Glutamatergic neuron (in vitro differentiated cells): ENCODE results near the gene DHRS4L2. TPM values are rescaled to one million over a fixed set of nuclear protein-coding genes. Genes with fewer than 3 reads are reported as not detected.
A peak's percentile ranks its signal among the peaks of the same experiment; 100 is the strongest.

Experiments used
- DNase-seq: peaks from one replicate; pipeline ENCODE4 v3.0.0; 2022
- H3K27ac Mint-ChIP-seq: one replicate; pipeline ENCODE4 v1.8.0; 2020; ENCODE audit warnings: mild to moderate bottlenecking, mixed read lengths, inconsistent platforms; ENCODE audit not compliant: unreplicated experiment
- H3K27me3 Mint-ChIP-seq: one replicate; pipeline ENCODE4 v1.8.0; 2020; ENCODE audit warnings: mild to moderate bottlenecking, moderate library complexity, mixed read lengths, inconsistent platforms; ENCODE audit not compliant: unreplicated experiment
- H3K36me3 Mint-ChIP-seq: one replicate; pipeline ENCODE4 v1.8.0; 2020; ENCODE audit warnings: mild to moderate bottlenecking, mixed read lengths, inconsistent platforms; ENCODE audit not compliant: unreplicated experiment
- H3K4me1 Mint-ChIP-seq: one replicate; pipeline ENCODE4 v1.8.0; 2020; ENCODE audit warnings: mild to moderate bottlenecking, low read depth, mixed read lengths, inconsistent platforms; ENCODE audit not compliant: unreplicated experiment
- H3K4me3 Mint-ChIP-seq: one replicate; pipeline ENCODE4 v1.8.0; 2020; ENCODE audit warnings: mild to moderate bottlenecking, mixed read lengths, inconsistent platforms; ENCODE audit not compliant: unreplicated experiment
- H3K9me3 Mint-ChIP-seq: one replicate; pipeline ENCODE4 v1.8.0; 2020; ENCODE audit warnings: mild to moderate bottlenecking, moderate library complexity, mixed read lengths, inconsistent platforms; ENCODE audit not compliant: unreplicated experiment
- total RNA-seq: library from RNA; stranded (reverse); fragmentation: NEBNext Ultra II Directional; extraction: Animal tissue kit (Norgen Biotek cat#: 25700); gene quantifications from one replicate; pipeline ENCODE4 v1.2.1, GENCODE V29; 2021; ENCODE audit not compliant: unreplicated experiment
- TF ChIP-seq, protein P1 (sequence below): fragments of 200-600 bp; sonication (generic); IDR thresholded peaks from one replicate; pipeline ENCODE4 v1.5.0; 2021; ENCODE audit not compliant: partially characterized antibody, unreplicated experiment

The DHRS4L2 gene
- total RNA-seq, 1 donor from 2014 or later = 10.4 TPM

DNA sequence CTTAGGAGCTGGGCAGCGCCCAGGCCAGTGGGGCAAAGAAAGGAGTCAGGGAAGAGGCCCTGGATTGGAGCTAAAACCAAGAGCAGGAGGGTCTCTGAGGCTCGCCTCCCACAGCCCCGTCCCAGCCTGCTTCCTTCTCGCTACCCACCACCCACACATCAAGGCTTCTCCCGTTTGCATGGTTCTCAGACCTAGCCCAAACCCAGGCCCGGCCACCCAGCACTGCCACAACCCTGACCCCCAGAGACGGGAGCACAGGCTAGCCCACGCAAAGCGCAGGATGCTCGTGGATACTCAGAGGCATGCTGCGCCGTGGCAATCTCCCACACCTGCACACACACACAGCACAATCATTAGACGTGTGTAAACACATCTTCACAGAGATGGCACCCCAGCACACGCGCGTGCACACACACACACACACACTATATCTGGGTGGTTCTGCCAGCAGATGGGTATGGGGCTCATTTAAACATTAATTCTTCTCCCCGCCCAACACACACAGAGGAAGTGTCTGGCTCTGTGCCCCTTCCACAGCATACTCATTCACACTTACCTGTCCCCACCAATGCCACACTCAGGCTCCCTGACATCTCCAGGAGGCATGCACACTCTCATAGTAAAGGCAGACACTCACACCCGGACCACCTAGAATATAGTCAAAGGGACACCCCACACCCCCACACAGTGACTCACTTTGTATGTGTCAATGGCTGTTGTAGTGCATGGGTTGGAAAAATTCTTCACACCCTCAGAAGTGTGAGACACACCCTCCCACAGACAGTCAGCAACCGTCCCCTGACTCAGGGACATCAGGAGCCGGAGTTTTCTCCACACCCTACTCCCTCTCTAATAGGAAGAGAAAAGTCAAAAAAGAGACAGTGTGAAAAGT is 64.2 kb downstream of the DHRS4L2 start:
- Mint-ChIP-seq H3K4me1 (peaks cover 14% of the 10 kb centered on the region), H3K27ac (peak overlapping the region; percentile 82), H3K4me3 (peak overlapping the region; percentile 85), H3K9me3 (peaks cover 25% of the 10 kb centered on the region), H3K36me3 (no peaks in the 10 kb centered on the region), H3K27me3 (peaks cover 16% of the 10 kb centered on the region)
- DNase-seq = no peak
- TF ChIP-seq, protein P1, sequence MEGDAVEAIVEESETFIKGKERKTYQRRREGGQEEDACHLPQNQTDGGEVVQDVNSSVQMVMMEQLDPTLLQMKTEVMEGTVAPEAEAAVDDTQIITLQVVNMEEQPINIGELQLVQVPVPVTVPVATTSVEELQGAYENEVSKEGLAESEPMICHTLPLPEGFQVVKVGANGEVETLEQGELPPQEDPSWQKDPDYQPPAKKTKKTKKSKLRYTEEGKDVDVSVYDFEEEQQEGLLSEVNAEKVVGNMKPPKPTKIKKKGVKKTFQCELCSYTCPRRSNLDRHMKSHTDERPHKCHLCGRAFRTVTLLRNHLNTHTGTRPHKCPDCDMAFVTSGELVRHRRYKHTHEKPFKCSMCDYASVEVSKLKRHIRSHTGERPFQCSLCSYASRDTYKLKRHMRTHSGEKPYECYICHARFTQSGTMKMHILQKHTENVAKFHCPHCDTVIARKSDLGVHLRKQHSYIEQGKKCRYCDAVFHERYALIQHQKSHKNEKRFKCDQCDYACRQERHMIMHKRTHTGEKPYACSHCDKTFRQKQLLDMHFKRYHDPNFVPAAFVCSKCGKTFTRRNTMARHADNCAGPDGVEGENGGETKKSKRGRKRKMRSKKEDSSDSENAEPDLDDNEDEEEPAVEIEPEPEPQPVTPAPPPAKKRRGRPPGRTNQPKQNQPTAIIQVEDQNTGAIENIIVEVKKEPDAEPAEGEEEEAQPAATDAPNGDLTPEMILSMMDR = no peak

GRCh38 chr14:24053548-24054323 is 65.0 kb downstream of the DHRS4L2 start:
- Mint-ChIP-seq H3K4me1 (peaks cover 21% of the 10 kb centered on the region), H3K4me3 (peak overlapping the region; percentile 85), H3K27me3 (peaks cover 18% of the 10 kb centered on the region), H3K9me3 (peaks cover 25% of the 10 kb centered on the region), H3K36me3 (no peaks in the 10 kb centered on the region), H3K27ac (no peak overlapping the region)
- TF ChIP-seq, protein P1 = no peak
- no peak for DNase-seq

DNA sequence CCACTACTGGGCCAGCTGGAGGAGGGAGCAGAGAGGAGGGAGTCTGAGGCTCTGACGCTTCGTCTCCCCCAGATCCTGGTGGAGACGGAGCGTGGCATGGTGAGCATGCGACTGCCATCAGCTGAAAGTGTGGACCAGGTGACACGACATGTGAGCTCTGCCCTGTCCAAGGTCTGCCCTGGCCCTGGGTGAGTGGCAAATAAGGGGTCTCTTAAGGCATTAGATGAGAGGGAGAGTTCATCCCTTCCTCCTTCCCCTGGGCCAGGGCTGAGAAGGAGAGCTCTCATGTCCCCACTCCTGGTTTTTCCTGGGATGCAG is 65.6 kb downstream of the DHRS4L2 start:
- Mint-ChIP-seq H3K9me3 (peaks cover 25% of the 10 kb centered on the region), H3K36me3 (no peaks in the 10 kb centered on the region), H3K4me1 (peaks cover 25% of the 10 kb centered on the region), H3K4me3 (no peak overlapping the region), H3K27ac (no peak overlapping the region), H3K27me3 (peaks cover 21% of the 10 kb centered on the region)
- TF ChIP-seq, protein P1 = no peak
- no peak for DNase-seq

GRCh38 chr14:24054646-24055045 is 65.9 kb downstream of the DHRS4L2 start:
- Mint-ChIP-seq H3K27ac (no peak overlapping the region), H3K4me1 (peaks cover 29% of the 10 kb centered on the region), H3K27me3 (peaks cover 24% of the 10 kb centered on the region), H3K36me3 (no peaks in the 10 kb centered on the region), H3K9me3 (peaks cover 25% of the 10 kb centered on the region), H3K4me3 (no peak overlapping the region)
- no peak for DNase-seq
- TF ChIP-seq, protein P1 = no peak

Other genes with a start within 250 kb of the DHRS4L2 start
- 6.1 TPM for gene DHRS4, start 35.2 kb upstream of the DHRS4L2 start, total RNA-seq
- 108 TPM for gene CARMIL3, start 63.1 kb downstream of the DHRS4L2 start, total RNA-seq
- 0.44 TPM for gene CPNE6, start 82.6 kb downstream of the DHRS4L2 start, total RNA-seq
- gene PCK2, start 105.4 kb downstream of the DHRS4L2 start, total RNA-seq = 99.9 TPM
- gene DCAF11, start 125.8 kb downstream of the DHRS4L2 start, total RNA-seq = 54.1 TPM
- 3.7 TPM for gene NRL, start 126.0 kb downstream of the DHRS4L2 start, total RNA-seq
- gene FITM1, start 141.7 kb downstream of the DHRS4L2 start, total RNA-seq = 0.66 TPM
- 35.7 TPM for gene PSME1, start 147.3 kb downstream of the DHRS4L2 start, total RNA-seq
- 18.1 TPM for gene EMC9, start 152.7 kb downstream of the DHRS4L2 start, total RNA-seq
- gene PSME2, start 157.7 kb downstream of the DHRS4L2 start, total RNA-seq = 58.9 TPM
- 88.2 TPM for gene RNF31, start 158.6 kb downstream of the DHRS4L2 start, total RNA-seq
- 31.0 TPM for gene IRF9, start 172.3 kb downstream of the DHRS4L2 start, total RNA-seq
- 136 TPM for gene REC8, start 183.2 kb downstream of the DHRS4L2 start, total RNA-seq
- 25.5 TPM for gene IPO4, start 199.9 kb downstream of the DHRS4L2 start, total RNA-seq
- gene TM9SF1, start 206.5 kb downstream of the DHRS4L2 start, total RNA-seq = 35.0 TPM
- not detected for gene TSSK4, start 216.8 kb downstream of the DHRS4L2 start, total RNA-seq
- 32.4 TPM for gene CHMP4A, start 224.6 kb downstream of the DHRS4L2 start, total RNA-seq
- 25.5 TPM for gene MDP1, start 227.1 kb downstream of the DHRS4L2 start, total RNA-seq
- gene NEDD8, start 243.4 kb downstream of the DHRS4L2 start, total RNA-seq = 169 TPM
- gene GMPR2, start 244.0 kb downstream of the DHRS4L2 start, total RNA-seq = 55.8 TPM